ENCODE measurements around the gene PDE1A. TPM values are rescaled to one million over a fixed set of nuclear protein-coding genes. Genes with fewer than 3 reads are reported as not detected.

PDE1A gene
- total RNA-seq, 1 donor from 2014 or later, result 6.5 TPM

GRCh38 chr2:182208421-182208820 lies 218.4 kb downstream of the PDE1A start:
- DNase-seq (ENCODE audit: low spot score), result no peak

DNA sequence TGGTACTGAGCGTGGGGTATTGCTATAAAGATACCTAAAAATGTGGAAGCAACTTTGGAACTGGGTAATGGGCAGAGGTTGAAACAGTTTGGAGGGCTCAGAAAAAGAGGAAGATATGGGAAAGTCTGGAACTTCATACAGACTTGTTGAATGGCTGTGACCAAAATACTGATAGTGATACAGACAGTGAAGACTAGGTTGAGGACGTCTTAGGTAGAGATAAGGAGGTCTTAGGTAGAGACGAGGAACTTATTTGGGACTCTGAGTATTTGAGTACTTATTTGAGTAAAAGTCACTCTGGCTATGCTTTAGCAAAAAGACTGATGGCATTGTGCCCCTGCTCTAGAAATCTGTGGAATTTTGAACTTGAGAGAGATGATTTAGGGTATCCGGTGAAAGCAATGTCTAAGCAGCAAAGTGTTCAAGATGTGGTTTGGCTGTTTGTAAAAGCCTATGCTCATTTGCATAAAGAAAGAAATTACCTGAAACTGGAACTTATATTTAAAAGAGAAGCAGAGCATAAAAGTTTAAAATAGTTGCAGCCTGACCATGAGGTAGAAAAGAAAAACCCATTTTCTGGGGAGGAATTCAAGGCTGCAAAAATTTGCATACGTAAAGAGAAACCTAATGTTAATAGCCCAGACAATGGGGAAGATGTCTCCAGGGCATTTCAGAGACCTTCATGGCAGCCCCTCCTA lies 219.6 kb downstream of the PDE1A start:
- DNase-seq (ENCODE audit: low spot score), result no peak

GRCh38 chr2:182197529-182197928 lies 229.3 kb downstream of the PDE1A start:
- no peak for DNase-seq (ENCODE audit: low spot score)

DNA sequence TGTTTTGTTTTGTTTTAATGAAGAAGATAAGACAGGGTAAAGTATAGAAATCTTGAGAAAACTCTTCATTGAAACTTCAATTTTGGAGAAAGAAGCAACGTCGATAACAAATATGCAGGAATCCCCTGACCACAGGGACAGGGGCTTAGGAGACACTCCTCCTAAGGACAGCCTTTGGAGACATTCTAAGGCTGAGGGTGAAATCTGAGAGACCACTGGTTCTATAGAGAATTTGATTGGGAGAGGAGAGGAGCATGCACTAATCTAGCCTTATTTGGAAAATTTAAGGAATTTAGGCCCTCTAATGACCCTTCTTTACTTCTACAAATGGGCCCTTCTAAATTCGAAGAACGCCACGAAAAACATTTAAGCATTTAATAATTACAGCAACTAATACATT lies 233.5 kb downstream of the PDE1A start:
- no peak for DNase-seq (ENCODE audit: low spot score)

DNA sequence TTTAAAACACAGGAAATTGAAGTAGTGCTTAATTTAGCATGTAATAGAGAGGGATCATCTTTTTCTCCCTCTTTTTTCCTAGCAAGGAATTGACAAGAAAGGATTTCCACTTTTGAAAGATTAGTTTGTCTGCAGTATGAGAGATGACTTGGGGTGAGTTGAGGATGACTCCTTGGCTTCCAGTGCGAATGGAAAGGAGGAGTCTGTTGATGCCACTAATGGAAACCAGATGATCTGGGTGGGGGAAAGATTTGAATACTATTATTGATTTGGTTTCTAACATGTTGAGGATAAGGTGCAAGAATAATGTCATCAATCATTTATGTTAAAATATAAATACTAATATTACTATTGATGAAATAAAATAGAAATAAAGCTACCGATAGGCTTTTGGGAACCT lies 235.8 kb downstream of the PDE1A start:
- DNase-seq (ENCODE audit: low spot score), result no peak

- no peak for DNase-seq (ENCODE audit: low spot score)
Observed at GRCh38 chr2:182187130-182187529, 239.7 kb downstream of the PDE1A start.

GRCh38 chr2:182186132-182186735 lies 240.6 kb downstream of the PDE1A start:
- DNase-seq (ENCODE audit: low spot score), result peak; percentile 49

- no peak for DNase-seq (ENCODE audit: low spot score)
Observed at GRCh38 chr2:182182436-182182835, 244.4 kb downstream of the PDE1A start.

DNA sequence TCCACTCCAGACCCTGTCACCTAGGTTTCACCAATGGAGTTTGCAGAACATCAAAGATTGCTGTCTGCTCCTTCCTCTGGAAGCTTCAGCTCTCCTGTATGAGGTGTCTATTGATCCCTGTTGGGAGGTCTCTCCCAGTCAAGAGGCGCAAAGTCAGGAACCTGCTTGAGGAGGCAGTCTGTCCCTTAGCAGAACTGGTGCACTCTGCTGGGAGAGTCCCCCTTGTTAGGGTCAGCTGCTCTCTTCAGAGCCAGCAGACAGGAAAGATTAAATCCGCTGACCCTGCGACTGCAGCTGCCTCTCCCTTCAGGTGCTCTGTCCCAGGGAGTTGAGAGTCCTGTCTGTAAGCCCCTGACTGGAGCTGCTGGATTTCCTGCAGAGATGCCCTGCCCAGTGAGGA lies 245.5 kb downstream of the PDE1A start:
- no peak for DNase-seq (ENCODE audit: low spot score)

GRCh38 chr2:182179176-182179575 lies 247.7 kb downstream of the PDE1A start:
- DNase-seq (ENCODE audit: low spot score), result no peak

DNA sequence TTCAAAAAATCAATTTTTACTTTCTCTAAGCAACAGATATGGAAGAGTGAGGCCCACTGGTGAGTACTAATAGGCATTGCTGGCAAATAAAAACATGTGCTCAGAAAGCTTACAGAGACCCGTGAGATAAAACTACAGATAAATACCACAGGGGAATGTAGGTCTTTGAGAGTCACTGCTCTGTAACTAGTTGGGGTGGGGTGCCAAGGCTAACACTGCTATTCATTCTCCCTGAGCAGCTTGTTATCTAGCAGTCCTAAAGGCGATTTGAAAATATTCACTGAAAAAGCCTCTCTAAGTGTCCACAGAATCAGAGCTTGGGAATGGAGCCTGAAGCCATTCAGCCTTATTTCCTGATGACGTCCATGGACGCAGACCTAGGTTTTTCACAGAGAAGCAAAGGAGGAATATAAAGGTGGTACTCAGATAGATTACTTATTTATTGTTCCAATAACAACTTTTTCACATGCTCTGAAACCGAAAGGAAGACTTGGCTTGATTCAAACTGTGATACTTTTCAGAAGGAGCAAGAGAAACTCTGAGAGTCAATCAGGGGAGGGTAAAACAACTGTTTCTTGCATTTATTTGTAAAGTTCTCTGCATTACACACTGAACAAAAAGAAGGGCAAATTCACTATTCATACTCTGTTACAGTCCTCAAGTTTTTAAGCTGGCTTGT lies 252.8 kb downstream of the PDE1A start:
- no peak for DNase-seq (ENCODE audit: low spot score)

DNA sequence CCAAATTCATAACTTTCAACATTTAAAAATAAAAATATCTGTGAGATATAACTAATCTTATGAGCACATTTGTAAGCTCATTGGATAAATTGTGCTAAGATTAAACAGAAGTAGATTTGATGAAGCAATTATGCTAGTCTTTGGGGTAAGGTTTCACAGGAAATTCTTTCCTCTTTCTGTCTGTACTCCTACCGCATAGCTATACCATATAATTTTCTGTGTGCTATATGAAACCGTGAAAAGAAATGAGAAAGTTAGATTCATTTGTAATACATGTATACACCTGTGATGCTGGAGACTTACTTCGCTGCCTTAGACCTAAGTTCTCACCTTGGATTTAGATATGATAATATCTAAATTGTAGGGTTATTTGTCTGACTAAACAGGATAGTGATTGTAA lies 256.5 kb downstream of the PDE1A start:
- no peak for DNase-seq (ENCODE audit: low spot score)

GRCh38 chr2:182167882-182168281 lies 259.0 kb downstream of the PDE1A start:
- no peak for DNase-seq (ENCODE audit: low spot score)

DNA sequence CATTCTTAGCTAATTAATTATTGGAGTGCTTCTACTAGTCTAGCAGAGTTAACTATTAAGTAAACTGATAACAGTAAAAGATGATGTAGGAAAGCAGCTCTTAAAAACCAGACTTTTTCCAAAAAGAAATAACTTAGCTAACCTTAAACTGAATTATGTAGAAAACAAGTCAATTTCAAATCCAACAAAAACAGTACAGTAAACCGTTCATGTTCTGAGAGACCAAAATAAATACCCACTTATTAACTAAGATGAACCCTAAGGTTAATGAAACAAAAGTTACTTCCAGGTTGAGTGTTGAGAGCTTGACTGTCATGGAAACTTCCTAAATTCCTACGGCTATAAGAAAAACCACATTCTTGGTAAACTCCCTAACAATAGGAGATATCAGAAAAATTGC lies 260.0 kb downstream of the PDE1A start:
- DNase-seq (ENCODE audit: low spot score), result no peak

- no peak for DNase-seq (ENCODE audit: low spot score)
Observed at GRCh38 chr2:182166406-182166805, 260.4 kb downstream of the PDE1A start.

DNA sequence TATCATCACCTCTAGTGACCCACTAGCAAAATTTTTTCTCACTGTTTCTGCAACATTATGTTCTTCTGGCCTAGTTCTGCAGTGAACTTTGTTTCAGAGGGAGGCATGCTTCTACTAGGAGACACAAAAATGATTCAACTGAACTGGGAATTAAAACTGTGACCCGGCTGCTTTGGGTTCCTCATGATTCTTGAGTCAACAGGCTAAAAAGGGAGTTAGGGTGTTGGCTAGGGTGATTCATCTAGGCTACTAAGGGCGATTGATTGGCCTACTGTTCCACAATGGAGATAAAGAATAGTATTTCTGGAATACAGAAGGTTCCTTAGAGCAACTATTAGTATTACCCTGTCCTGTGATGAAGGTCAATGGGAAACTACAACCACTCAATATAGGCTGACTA lies 261.6 kb downstream of the PDE1A start:
- no peak for DNase-seq (ENCODE audit: low spot score)

- no peak for DNase-seq (ENCODE audit: low spot score)
Observed at GRCh38 chr2:182164686-182165085, 262.1 kb downstream of the PDE1A start.

DNA sequence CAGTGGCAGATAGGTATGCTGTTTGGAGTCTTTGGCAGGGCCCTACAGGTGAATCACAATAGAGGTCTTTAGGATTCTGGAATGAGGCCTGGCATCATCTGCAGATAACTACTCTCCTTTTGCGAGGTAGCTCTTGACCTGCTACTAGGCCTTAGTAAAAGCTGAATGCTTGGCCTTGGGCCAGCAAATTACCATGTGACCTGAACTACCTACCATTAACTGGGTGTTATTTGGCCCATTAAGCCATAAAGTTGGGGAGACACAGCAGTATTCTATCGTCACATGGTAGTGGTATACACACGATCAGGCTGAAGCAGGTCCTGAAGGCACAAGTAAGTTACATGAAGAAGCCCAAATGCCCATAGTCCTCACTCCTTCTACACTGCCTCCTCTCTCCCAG lies 263.0 kb downstream of the PDE1A start:
- DNase-seq (ENCODE audit: low spot score), result no peak

DNA sequence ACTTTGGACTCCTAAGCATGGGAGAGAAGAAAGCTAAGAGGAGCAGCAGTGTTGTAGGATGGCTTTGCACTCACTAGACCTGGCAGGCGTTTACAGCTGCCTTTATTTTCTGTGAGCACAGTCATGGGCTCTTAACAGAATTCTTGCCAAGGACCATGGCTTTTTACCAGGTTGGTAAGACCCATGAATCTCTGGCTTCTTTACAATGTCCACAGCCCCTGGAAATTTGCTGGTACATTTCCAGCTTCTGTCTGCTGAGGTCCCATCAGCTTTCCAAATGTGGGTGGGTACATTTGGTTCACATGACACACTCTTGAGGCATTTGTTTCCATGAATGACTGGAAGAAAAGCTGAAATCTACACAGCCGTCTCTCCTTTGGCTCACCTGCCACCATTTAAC lies 278.5 kb downstream of the PDE1A start:
- DNase-seq (ENCODE audit: low spot score), result no peak

DNA sequence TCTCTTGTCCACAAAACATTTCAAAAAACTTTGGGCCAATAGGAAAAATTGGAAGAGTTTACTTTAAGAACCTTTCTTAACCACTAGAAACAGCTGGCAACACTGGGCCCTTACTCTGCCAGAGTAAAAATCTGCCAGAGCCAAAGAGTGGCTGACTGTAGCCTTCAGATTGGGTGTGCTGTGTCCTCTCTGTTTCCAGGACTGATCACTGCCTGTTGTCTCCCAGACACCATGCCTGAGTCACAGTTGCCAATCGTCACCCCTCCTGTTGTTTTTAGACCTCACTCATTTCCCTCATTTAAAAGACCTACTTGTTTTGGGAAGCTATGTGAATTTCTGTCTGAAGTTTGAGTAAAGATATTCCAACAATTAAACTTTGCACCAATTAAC lies 282.1 kb downstream of the PDE1A start:
- no peak for DNase-seq (ENCODE audit: low spot score)

- no peak for DNase-seq (ENCODE audit: low spot score)
Observed at GRCh38 chr2:182144041-182144775, 282.6 kb downstream of the PDE1A start.

DNA sequence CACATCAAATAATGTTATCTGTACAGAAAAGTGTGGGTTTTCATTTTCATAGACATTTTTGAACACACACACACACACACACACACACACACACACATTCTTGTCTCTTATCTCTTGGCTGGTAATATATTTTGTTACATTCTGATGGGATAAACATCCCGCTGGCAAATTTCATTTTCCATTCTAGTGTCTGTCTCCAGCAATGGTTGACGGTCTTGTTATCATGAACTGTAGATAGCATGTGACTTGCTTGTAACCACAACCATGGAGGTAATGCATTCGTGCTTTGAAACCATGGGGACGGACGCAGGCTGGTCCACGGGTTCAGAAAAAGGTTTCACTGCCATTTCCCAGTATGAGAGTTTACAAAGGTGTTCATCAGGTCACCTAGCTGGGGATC lies 284.8 kb downstream of the PDE1A start:
- peak; percentile 5 for DNase-seq (ENCODE audit: low spot score)
